ENCODE data around the gene ZNF408. TPM values are rescaled to one million over a fixed set of nuclear protein-coding genes. Genes with fewer than 3 reads are reported as not detected.
A peak's percentile ranks its signal among the peaks of the same experiment; 100 is the strongest.

The ZNF408 gene
- total RNA-seq, 2 experiments from 2014 or later = 13.8 to 15.2 TPM

DNA sequence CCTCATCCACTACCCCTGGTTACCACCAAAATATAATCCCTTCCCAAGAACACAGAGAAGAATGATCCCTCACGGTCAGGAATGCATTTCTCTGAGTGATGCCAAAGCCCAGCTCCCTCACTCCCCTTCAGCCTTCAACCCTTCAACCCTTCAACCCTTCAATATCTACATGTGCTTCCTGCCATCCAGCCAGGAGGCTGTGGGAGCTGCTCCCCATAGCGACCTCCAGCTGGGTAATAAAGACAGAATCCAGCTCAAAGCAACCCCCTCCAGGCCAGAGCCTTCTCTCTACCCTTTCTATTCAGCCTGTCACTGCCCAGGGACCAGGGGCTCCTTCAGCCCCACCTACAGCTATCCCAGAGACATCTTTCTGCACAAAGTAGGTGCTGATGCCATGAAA is 3.1 kb upstream of the ZNF408 start:
- Histone ChIP-seq H3K9me2 (ENCODE audit: insufficient read depth, low read length) (no peaks in the 10 kb centered on the region), H2AFZ (ENCODE audit: low read length) (no peak overlapping the region), H3K9me3 (ENCODE audit: low read length) (no peaks in the 10 kb centered on the region), H3K4me2 (ENCODE audit: low read length) (no peak overlapping the region; the same call in 1 of the 2 replicates), H3K36me3 (ENCODE audit: insufficient read depth, low read length) (peaks cover 27% of the 10 kb centered on the region), H3K79me2 (ENCODE audit: insufficient read depth, low read depth, low read length) (peaks cover 33% of the 10 kb centered on the region), H4K20me1 (ENCODE audit: insufficient read depth, low read length) (no peaks in the 10 kb centered on the region), H3K4me3 (ENCODE audit: low read depth, low read length, poor library complexity, severe bottlenecking) (no peak overlapping the region), H3K27ac (ENCODE audit: low read depth, low read length, poor library complexity, severe bottlenecking) (no peak overlapping the region), H3K4me1 (ENCODE audit: insufficient read depth, low read length, poor library complexity, severe bottlenecking) (peaks cover 15% of the 10 kb centered on the region)
- no TSS peak for BruUV-seq (replicated peaks)
- CTCF ChIA-PET (ENCODE audit: unreplicated experiment) = no interaction called here
- intact Hi-C loops (cut with micrococcal nuclease; ENCODE audit: unreplicated experiment) = no loop called here
- TF ChIP-seq EZH2phosphoT487 (IDR thresholded peaks at IDR 0.05; ENCODE audit: borderline replicate concordance, low read depth, low read length) (no peak), CTCF (conservative IDR thresholded peaks at IDR 0.05; ENCODE audit: low read length) (no peak)
- POLR2A ChIA-PET = interaction anchor here (0.5 to 0.7 kb wide), 2 partner anchors 67 to 147 kb away, joined by 3 read pairs; no protein-coding TSS in a partner anchor
- DNase-seq (ENCODE audit: low spot score) = no peak

DNA sequence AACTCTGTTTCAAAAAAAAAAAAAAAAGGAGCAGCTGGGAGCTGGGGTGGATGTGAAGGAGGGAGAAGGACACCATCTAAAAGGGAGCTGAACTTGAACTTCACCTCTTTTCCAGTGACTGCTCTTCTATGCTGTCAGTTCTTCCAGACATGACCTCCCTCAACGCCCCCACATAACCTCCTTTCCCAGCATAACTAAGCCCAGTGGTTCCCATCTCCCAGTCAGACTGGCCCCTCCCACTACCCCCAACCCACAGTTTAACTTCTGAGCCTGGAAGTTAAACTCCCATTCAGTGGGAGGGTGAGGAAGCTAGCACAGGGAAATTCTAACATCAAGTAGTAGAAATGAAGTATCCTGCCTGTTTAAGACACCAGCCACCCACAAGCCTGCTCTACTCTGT is 2.2 kb upstream of the ZNF408 start:
- BruUV-seq (replicated peaks) = no TSS peak
- H3K79me2 ChIP-seq (ENCODE audit: insufficient read depth, low read depth, low read length) = peaks cover 35% of the 10 kb centered on the region
- H4K20me1 ChIP-seq (ENCODE audit: insufficient read depth, low read length) = no peaks in the 10 kb centered on the region
- POLR2A ChIA-PET = interaction anchor here (0.5 to 1.6 kb wide), 4 partner anchors 15 to 1128 kb away, joined by 3 to 4 read pairs (median 4); no protein-coding TSS in a partner anchor
- no peaks in the 10 kb centered on the region for H3K9me2 ChIP-seq (ENCODE audit: insufficient read depth, low read length)
- H3K27ac ChIP-seq (ENCODE audit: low read depth, low read length, poor library complexity, severe bottlenecking) = no peak overlapping the region
- CTCF ChIA-PET (ENCODE audit: unreplicated experiment) = no interaction called here
- H2AFZ ChIP-seq (ENCODE audit: low read length) = no peak overlapping the region
- no peak overlapping the region for H3K4me2 ChIP-seq (ENCODE audit: low read length)
- H3K4me3 ChIP-seq (ENCODE audit: low read depth, low read length, poor library complexity, severe bottlenecking) = no peak overlapping the region
- TF ChIP-seq CTCF (conservative IDR thresholded peaks at IDR 0.05; ENCODE audit: low read length) (no peak), EZH2phosphoT487 (IDR thresholded peaks at IDR 0.05; ENCODE audit: borderline replicate concordance, low read depth, low read length) (no peak)
- no peaks in the 10 kb centered on the region for H3K9me3 ChIP-seq (ENCODE audit: low read length)
- H3K4me1 ChIP-seq (ENCODE audit: insufficient read depth, low read length, poor library complexity, severe bottlenecking) = peaks cover 19% of the 10 kb centered on the region
- H3K36me3 ChIP-seq (ENCODE audit: insufficient read depth, low read length) = peaks cover 35% of the 10 kb centered on the region
- intact Hi-C loops (cut with micrococcal nuclease; ENCODE audit: unreplicated experiment) = no loop called here
- DNase-seq (ENCODE audit: low spot score) = no peak

DNA sequence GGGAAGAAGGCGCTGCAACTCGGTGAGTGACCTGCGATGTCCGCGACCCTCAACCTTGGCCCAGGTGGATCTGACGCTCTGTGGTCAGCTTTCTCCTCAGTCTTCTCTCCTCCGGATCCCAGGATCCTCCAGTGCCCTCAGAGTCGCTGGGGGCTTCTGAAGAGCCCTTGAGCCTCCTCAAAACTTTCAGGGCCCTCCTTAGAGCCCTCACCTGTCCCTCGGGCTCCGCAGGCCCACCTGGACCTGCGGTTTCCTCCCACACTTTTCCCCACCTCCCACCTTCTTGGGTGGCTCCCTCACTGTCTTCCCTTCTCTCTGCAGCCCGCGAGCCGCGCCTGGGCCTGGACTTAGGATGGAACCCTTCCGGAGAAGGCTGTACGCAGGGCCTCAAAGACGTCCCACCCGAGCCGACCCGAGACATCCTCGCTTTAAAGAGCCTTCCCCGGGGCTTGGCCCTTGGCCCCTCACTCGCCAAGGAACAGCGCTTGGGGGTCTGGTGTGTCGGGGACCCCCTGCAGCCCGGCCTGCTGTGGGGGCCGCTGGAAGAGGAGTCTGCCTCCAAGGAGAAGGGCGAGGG is 335 bp downstream of the ZNF408 start:
- ChIA-PET POLR2A (interaction anchor here (0.6 to 1.5 kb wide), 9 partner anchors 10 to 838 kb away, joined by 3 to 10 read pairs (median 5); partner anchors contain the start of genes ATG13 and HARBI1), CTCF (ENCODE audit: unreplicated experiment) (interaction anchor here (1.2 kb wide), 1 partner anchor 451 kb away, joined by 4 read pairs; no protein-coding TSS in a partner anchor)
- Histone ChIP-seq H3K4me3 (ENCODE audit: low read depth, low read length, poor library complexity, severe bottlenecking) (peak overlapping the region; percentile 92), H3K36me3 (ENCODE audit: insufficient read depth, low read length) (peaks cover 39% of the 10 kb centered on the region), H4K20me1 (ENCODE audit: insufficient read depth, low read length) (no peaks in the 10 kb centered on the region), H3K4me1 (ENCODE audit: insufficient read depth, low read length, poor library complexity, severe bottlenecking) (peaks cover 19% of the 10 kb centered on the region), H3K27ac (ENCODE audit: low read depth, low read length, poor library complexity, severe bottlenecking) (peak overlapping the region; percentile 49), H3K9me3 (ENCODE audit: low read length) (no peaks in the 10 kb centered on the region), H2AFZ (ENCODE audit: low read length) (peak overlapping the region; percentile 63), H3K9me2 (ENCODE audit: insufficient read depth, low read length) (no peaks in the 10 kb centered on the region), H3K79me2 (ENCODE audit: insufficient read depth, low read depth, low read length) (peaks cover 35% of the 10 kb centered on the region), H3K4me2 (ENCODE audit: low read length) (peak overlapping the region; percentile 92)
- intact Hi-C loops (cut with micrococcal nuclease; ENCODE audit: unreplicated experiment) = no loop called here
- no peak for TF ChIP-seq EZH2phosphoT487 (IDR thresholded peaks at IDR 0.05; ENCODE audit: borderline replicate concordance, low read depth, low read length)
- no peak for TF ChIP-seq CTCF (conservative IDR thresholded peaks at IDR 0.05; ENCODE audit: low read length)
- no peak for DNase-seq (ENCODE audit: low spot score)
- BruUV-seq (replicated peaks) = TSS peak; percentile 84

All from OCI-LY7 (cell line).